Gastroesophageal sphincter (tissue), 4 donors: ENCODE data around the gene MS4A4A. TPM values are rescaled to one million over a fixed set of nuclear protein-coding genes. Genes with fewer than 3 reads are reported as not detected.

Experiments
- ATAC-seq: fragments of 150-250 bp; one replicate; pipeline ENCODE4 v1.9.1; 2016; ENCODE audit warnings: mild to moderate bottlenecking, moderate library complexity
- H3K27ac ChIP-seq, 4 donors: fragments of 200-600 bp; sonication (generic) in 3 of 4; 1 replicate in 3 of 4; 2 replicates in 1 of 4; pipeline ENCODE4 v1.5.1; 2016 to 2019
- H3K27me3 ChIP-seq: fragments of 200-600 bp; sonication (generic); one replicate; pipeline ENCODE4 v1.5.1; 2019
- H3K36me3 ChIP-seq, 2 donors: fragments of 200-600 bp; sonication (generic); one replicate each; pipeline ENCODE4 v1.5.1; 2019; ENCODE audit warnings: control low read depth in 1 of 2
- H3K4me1 ChIP-seq, 3 donors: fragments of 200-600 bp; sonication (generic); 1 replicate in 2 of 3; 2 replicates in 1 of 3; pipeline ENCODE4 v1.5.1; 2016 to 2019; ENCODE audit warnings: control low read depth in 2 of 3
- H3K4me3 ChIP-seq, 2 donors: fragments of 200-600 bp; sonication (generic); one replicate each; pipeline ENCODE4 v1.5.1; 2019; ENCODE audit warnings: mild to moderate bottlenecking in 1 of 2, moderate library complexity in 1 of 2
- H3K9me3 ChIP-seq, 3 donors: fragments of 200-600 bp; sonication (generic); one replicate each; pipeline ENCODE4 v1.5.1; 2017 to 2019; ENCODE audit warnings: control low read depth in 2 of 3
- CTCF ChIP-seq, 4 experiments: fragments of 200-600 bp in 2 of 4; fragments of 450-650 bp in 2 of 4; sonication (generic) in 1 of 4; IDR thresholded peaks; one replicate each; pipeline ENCODE4 v1.5.1; 2017 to 2019; ENCODE audit warnings: antibody characterized with exemption in 4 of 4, mild to moderate bottlenecking in 2 of 4, moderate library complexity in 2 of 4
- EP300 ChIP-seq: sonication (generic); formaldehyde crosslinking; IDR thresholded peaks from one replicate; pipeline ENCODE4 v1.6.1; 2017; ENCODE audit warnings: antibody characterized with exemption, mild to moderate bottlenecking
- POLR2A ChIP-seq, 2 donors: fragments of 450-650 bp; IDR thresholded peaks; one replicate each; pipeline ENCODE4 v1.6.1; 2017; ENCODE audit warnings: antibody characterized with exemption in 2 of 2, mild to moderate bottlenecking in 2 of 2, moderate library complexity in 1 of 2
- POLR2AphosphoS5 ChIP-seq: sonication (generic); formaldehyde crosslinking; IDR thresholded peaks from one replicate; pipeline ENCODE4 v1.6.1; 2017; ENCODE audit warnings: antibody characterized with exemption
- WGBS, 2 donors: methylation state at CpG; one replicate each; pipeline ENCODE4 v1.1.5; 2018; ENCODE audit warnings: low coverage in 1 of 2; 5-methylcytosine and 5-hydroxymethylcytosine counted together
- total RNA-seq, 4 donors: library from RNA; depleted of rRNA; stranded (reverse); fragments of >200 nt; gene quantifications; one replicate each; pipeline ENCODE4 v1.1.0, GENCODE V29; 2016

MS4A4A gene
- total RNA-seq, 4 donors from 2014 or later, result 10.5 to 65.7 (median 25.8) TPM

GRCh38 chr11:60336767-60337391, 56.4 kb downstream of the MS4A4A start:
- Histone ChIP-seq H3K4me1 (no peaks in the 10 kb centered on the region), H3K9me3 (no peaks in the 10 kb centered on the region), H3K27me3 (peaks cover 4% of the 10 kb centered on the region), H3K27ac (no peak overlapping the region), H3K4me3 (no peak overlapping the region), H3K36me3 (no peaks in the 10 kb centered on the region)
- 75 to 100% methylated on average over 2 to 4 of the region's 7 CpGs for WGBS, 2 donors
- ATAC-seq, result no peak
- TF ChIP-seq POLR2AphosphoS5 (no peak), EP300 (no peak), CTCF (IDR thresholded peaks at IDR 0.05) (no peak), POLR2A (IDR thresholded peaks at IDR 0.05) (no peak)

- Histone ChIP-seq H3K27me3 (peaks cover 14% of the 10 kb centered on the region), H3K27ac (no peak overlapping the region), H3K4me3 (no peak overlapping the region), H3K36me3 (no peaks in the 10 kb centered on the region), H3K9me3 (no peaks in the 10 kb centered on the region), H3K4me1 (no peaks in the 10 kb centered on the region)
- no peak for TF ChIP-seq POLR2AphosphoS5
- no peak for TF ChIP-seq POLR2A (IDR thresholded peaks at IDR 0.05)
- no peak for TF ChIP-seq CTCF (IDR thresholded peaks at IDR 0.05)
- no peak for TF ChIP-seq EP300
- 41 to 69% methylated on average over 2 of the region's 2 CpGs for WGBS, 2 donors
- no peak for ATAC-seq
Measured at GRCh38 chr11:60338053-60338452, 57.6 kb downstream of the MS4A4A start.

- Histone ChIP-seq H3K27me3 (peaks cover 15% of the 10 kb centered on the region), H3K4me1 (no peaks in the 10 kb centered on the region), H3K27ac (no peak overlapping the region), H3K9me3 (no peaks in the 10 kb centered on the region), H3K4me3 (no peak overlapping the region), H3K36me3 (no peaks in the 10 kb centered on the region)
- 49 to 67% methylated on average over 3 of the region's 3 CpGs for WGBS, 2 donors
- ATAC-seq, result no peak
- no peak for TF ChIP-seq POLR2AphosphoS5
- no peak for TF ChIP-seq CTCF (IDR thresholded peaks at IDR 0.05)
- TF ChIP-seq POLR2A (IDR thresholded peaks at IDR 0.05), result no peak
- TF ChIP-seq EP300, result no peak
Measured at GRCh38 chr11:60339356-60339755, 58.9 kb downstream of the MS4A4A start.

GRCh38 chr11:60343094-60343704, 62.7 kb downstream of the MS4A4A start:
- no peaks in the 10 kb centered on the region for H3K9me3 ChIP-seq
- peaks cover 15% of the 10 kb centered on the region for H3K27me3 ChIP-seq
- H3K4me1 ChIP-seq, result no peaks in the 10 kb centered on the region
- ATAC-seq, result no peak
- TF ChIP-seq CTCF (IDR thresholded peaks at IDR 0.05), result peak in 2 of 4 experiments; percentile 8 to 32
- TF ChIP-seq EP300, result no peak
- TF ChIP-seq POLR2AphosphoS5, result no peak
- no peak for TF ChIP-seq POLR2A (IDR thresholded peaks at IDR 0.05)
- H3K4me3 ChIP-seq, result no peak overlapping the region
- H3K36me3 ChIP-seq, result no peaks in the 10 kb centered on the region
- 66 to 67% methylated on average over 10 of the region's 10 CpGs for WGBS, 2 donors
- H3K27ac ChIP-seq, result no peak overlapping the region

- ATAC-seq, result no peak
- WGBS, 2 donors, result 78 to 79% methylated on average over 2 of the region's 2 CpGs
- H3K9me3 ChIP-seq, result no peaks in the 10 kb centered on the region
- H3K27ac ChIP-seq, result no peak overlapping the region
- H3K36me3 ChIP-seq, result no peaks in the 10 kb centered on the region
- TF ChIP-seq POLR2AphosphoS5 (no peak), EP300 (no peak), POLR2A (IDR thresholded peaks at IDR 0.05) (no peak), CTCF (IDR thresholded peaks at IDR 0.05) (no peak)
- H3K4me3 ChIP-seq, result no peak overlapping the region
- H3K4me1 ChIP-seq, result no peaks in the 10 kb centered on the region
- H3K27me3 ChIP-seq, result peaks cover 15% of the 10 kb centered on the region
Measured at GRCh38 chr11:60344146-60344545, 63.7 kb downstream of the MS4A4A start.
